Ovary (tissue), 9 donors: ENCODE measurements around the gene RPTOR. TPM values are rescaled to one million over a fixed set of nuclear protein-coding genes. Genes with fewer than 3 reads are reported as not detected.

Experiments
- DNase-seq, 5 donors: peaks; one replicate each; pipeline ENCODE4 v3.0.0-alpha.2; 2019 to 2020
- H3K27ac ChIP-seq, 2 donors: fragments of 200-600 bp; one replicate each; pipeline versions ENCODE4 v1.5.1 to v1.8.0; 2019 to 2022
- H3K27me3 ChIP-seq: fragments of 200-600 bp; one replicate; pipeline ENCODE4 v1.8.0; 2022
- H3K36me3 ChIP-seq: fragments of 200-600 bp; sonication (generic); one replicate; pipeline ENCODE4 v1.5.1; 2019
- H3K4me1 ChIP-seq: one replicate; pipeline ENCODE4 v1.8.1; 2013; ENCODE audit warnings: mild to moderate bottlenecking, moderate library complexity; ENCODE audit not compliant: insufficient read depth
- H3K4me3 ChIP-seq: fragments of 200-600 bp; sonication (generic); one replicate; pipeline ENCODE4 v1.5.1; 2017
- H3K9me3 ChIP-seq, 2 donors: fragments of 200-600 bp in 1 of 2; sonication (generic) in 1 of 2; one replicate each; pipeline versions ENCODE4 v1.5.1 to v1.8.1; 2013 to 2019; ENCODE audit warnings: mild to moderate bottlenecking in 1 of 2, moderate library complexity in 1 of 2
- EP300 ChIP-seq: sonication (generic); formaldehyde crosslinking; IDR thresholded peaks from one replicate; pipeline ENCODE4 v1.6.1; 2017; ENCODE audit warnings: antibody characterized with exemption
- POLR2A ChIP-seq: fragments of 450-650 bp; IDR thresholded peaks from one replicate; pipeline ENCODE4 v1.6.1; 2017; ENCODE audit warnings: antibody characterized with exemption, mild to moderate bottlenecking, moderate library complexity
- WGBS, 3 donors: extraction: QIAGEN DNeasy Blood & Tissue Kit in 1 of 3; methylation state at CpG; one replicate each; pipeline versions ENCODE4 v1.1.5 to v1.1.7; 2013 to 2017; 5-methylcytosine and 5-hydroxymethylcytosine counted together
- intact Hi-C, 4 donors: fragments of 100-400 bp; cut with DNase I; formaldehyde crosslinking; loops; one replicate each; pipeline versions ENCODE4 v1.11.0 to v1.15.1; 2022 to 2023
- polyA plus RNA-seq, 2 donors: library from polyadenylated mRNA; stranded (reverse); fragments of 200-250 nt in 1 of 2; fragments of 350-450 nt in 1 of 2; fragmentation: Illumina TruSeq in 1 of 2; extraction: RNeasy Lipid Tissue Mini Kit (QIAGEN cat#74804) in 1 of 2; gene quantifications; one replicate each; pipeline ENCODE4 v1.2.3, GENCODE V29; 2013 to 2014
- total RNA-seq, 7 donors: library from RNA; depleted of rRNA in 2 of 7; stranded (reverse); fragments of >200 nt in 2 of 7; fragmentation: NEBNext Ultra II Directional in 3 of 7; extraction: Animal tissue kit (Norgen Biotek cat#: 25700) in 3 of 7; gene quantifications; one replicate each; pipeline versions ENCODE4 v1.1.0 to v1.2.4, GENCODE V29; 2016 to 2023
- TF ChIP-seq, protein P1 (sequence below), 3 donors: fragments of 450-650 bp in 2 of 3; fragments of 200-600 bp in 1 of 3; IDR thresholded peaks; one replicate each; pipeline versions ENCODE4 v1.5.1 to v1.8.0; 2016 to 2022; ENCODE audit warnings: antibody characterized with exemption in 3 of 3, mild to moderate bottlenecking in 1 of 3
- donor health status: DM: no; HTN: no; CAD: no; lungs with moderate emphysema.
- donor health status: DM: no; HTN: no; CAD: no.
- donor health status: Bipolar disorder and iron deficiency.
- donor health status: DM: yes; HTN: yes; CAD: no.
- donor health status: DM: no; HTN: no; CAD: no.
- donor health status: DM: yes; HTN: yes; CAD: no.

RPTOR gene
- total and polyA plus RNA-seq, 9 donors, result 11.1 to 41.9 (median 27.9) TPM

DNA sequence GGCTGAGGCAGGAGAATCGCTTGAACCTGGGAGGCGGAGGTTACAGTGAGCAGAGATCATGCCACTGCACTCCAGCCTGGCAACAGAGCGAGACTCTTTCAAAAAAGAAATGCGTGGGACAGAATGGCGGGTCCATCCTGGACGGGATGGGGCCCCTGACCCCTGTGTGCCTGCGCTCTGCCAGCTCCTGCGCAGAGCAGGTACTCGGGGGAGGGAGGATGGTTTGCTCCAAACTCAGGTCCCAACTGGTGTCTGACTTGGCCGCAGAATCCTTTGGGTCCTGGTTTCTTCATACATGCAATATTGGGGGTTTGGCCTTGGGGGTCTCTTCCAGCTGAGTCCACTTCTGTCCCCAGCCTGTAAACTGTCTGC, 457.4 kb downstream of the RPTOR start:
- no peaks in the 10 kb centered on the region for H3K36me3 ChIP-seq
- no peaks in the 10 kb centered on the region for H3K9me3 ChIP-seq
- H3K4me1 ChIP-seq, result peaks cover 8% of the 10 kb centered on the region
- H3K4me3 ChIP-seq, result no peak overlapping the region
- no peak overlapping the region for H3K27ac ChIP-seq
- intact Hi-C loops, result no loop called here
- H3K27me3 ChIP-seq, result no peaks in the 10 kb centered on the region
- peak in 1 of 5 donors; percentile 16 for DNase-seq
- TF ChIP-seq, protein P1, sequence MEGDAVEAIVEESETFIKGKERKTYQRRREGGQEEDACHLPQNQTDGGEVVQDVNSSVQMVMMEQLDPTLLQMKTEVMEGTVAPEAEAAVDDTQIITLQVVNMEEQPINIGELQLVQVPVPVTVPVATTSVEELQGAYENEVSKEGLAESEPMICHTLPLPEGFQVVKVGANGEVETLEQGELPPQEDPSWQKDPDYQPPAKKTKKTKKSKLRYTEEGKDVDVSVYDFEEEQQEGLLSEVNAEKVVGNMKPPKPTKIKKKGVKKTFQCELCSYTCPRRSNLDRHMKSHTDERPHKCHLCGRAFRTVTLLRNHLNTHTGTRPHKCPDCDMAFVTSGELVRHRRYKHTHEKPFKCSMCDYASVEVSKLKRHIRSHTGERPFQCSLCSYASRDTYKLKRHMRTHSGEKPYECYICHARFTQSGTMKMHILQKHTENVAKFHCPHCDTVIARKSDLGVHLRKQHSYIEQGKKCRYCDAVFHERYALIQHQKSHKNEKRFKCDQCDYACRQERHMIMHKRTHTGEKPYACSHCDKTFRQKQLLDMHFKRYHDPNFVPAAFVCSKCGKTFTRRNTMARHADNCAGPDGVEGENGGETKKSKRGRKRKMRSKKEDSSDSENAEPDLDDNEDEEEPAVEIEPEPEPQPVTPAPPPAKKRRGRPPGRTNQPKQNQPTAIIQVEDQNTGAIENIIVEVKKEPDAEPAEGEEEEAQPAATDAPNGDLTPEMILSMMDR (IDR thresholded peaks at IDR 0.05), result no peak
- no peak for TF ChIP-seq POLR2A
- TF ChIP-seq EP300, result no peak
- 59 to 68% (median 66%) methylated on average over 10 of the region's 10 CpGs for WGBS, 3 donors

DNA sequence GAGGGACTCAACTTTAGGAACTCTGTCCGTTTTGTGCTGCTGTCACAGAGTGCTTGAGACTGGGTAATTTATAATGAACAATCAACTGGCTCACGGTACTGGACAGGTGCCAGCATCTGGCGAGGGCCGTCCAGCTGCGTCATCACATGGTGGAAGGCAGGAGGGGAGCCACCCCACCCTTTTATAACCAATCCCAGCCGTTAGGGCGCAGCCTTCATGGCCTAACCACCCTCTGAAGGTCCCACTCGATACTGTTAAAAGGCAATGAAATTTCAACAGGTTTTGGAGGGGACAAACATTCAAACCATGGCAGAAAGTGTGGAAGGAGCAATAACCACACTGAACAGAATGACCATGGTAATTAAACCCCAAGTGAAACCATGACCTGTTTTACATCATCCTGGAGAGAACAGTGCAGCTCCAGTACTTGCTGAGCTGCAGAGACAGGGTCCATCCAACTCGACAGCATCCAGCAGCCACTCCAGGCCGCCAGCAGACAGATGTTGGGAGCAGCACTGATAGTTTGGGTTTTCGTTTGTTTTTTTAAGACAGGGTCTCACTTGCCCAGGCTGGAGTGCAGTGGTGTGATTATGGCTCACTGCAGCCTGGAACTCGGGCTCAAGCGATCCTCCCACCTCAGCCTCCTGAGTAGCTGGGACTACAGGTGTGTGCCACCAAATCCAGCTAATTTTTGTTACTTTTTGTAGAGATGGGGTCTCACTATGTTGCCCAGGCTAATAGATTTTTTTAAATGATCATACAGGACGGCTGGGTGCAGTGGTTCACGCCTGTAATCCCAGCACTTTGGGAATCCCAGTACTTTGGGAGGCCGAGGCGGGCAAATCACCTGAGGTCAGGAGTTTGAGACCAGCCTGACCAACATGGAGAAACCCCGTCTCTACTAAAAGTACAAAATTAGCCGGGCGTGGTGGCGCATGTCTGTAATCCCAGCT, 458.0 kb downstream of the RPTOR start:
- peak; percentile 62 to 78 (median 74) for DNase-seq
- WGBS, 3 donors, result 34 to 37% (median 35%) methylated on average over 21 of the region's 21 CpGs
- TF ChIP-seq POLR2A, result no peak
- TF ChIP-seq EP300, result no peak
- TF ChIP-seq, protein P1 (IDR thresholded peaks at IDR 0.05), result no peak
- no peak overlapping the region for H3K27ac ChIP-seq
- no peak overlapping the region for H3K4me3 ChIP-seq
- no peaks in the 10 kb centered on the region for H3K9me3 ChIP-seq
- H3K27me3 ChIP-seq, result no peaks in the 10 kb centered on the region
- intact Hi-C loops, result no loop called here
- no peaks in the 10 kb centered on the region for H3K36me3 ChIP-seq
- H3K4me1 ChIP-seq, result peaks cover 8% of the 10 kb centered on the region

DNA sequence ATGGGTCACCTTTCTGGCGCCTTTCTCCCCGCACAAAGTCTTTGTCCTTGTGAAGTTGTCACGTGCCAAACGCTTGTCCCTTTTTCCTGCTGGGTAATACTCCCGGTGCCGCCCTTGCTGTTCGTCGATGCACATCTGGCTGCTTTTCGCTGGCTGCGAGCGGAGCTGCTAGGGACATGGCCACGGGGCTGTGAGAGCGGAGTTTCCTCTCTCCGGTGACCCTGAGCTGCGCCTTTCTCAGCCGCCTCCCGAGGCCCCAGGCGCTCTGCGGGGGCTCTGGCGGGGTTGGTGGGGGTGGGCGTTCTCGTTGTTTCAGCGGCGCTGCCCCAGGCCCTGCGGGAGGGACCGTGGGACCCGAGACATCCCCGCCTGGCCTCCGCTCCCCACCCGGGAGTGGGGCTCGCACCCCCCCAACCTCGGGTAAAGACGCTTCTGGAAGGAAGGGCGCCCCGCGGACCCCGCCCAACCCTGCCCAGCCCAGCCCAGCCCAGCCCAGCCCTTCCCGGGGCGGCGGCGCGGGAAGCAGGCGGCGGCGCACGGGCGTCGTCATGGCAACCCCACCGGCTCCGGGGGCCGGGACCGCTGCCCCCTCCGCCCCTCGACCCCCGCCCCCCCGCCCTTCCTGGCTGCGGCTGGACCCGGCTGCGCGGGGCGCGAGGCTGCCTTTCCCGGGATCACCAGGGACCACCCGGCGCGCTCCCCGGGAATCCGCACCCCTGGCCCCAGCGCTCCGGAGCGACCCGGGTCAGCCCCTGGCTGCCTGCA, 459.3 kb downstream of the RPTOR start:
- WGBS, 3 donors, result 2 to 5% (median 2%) methylated on average over 28 to 72 of the region's 72 CpGs
- H3K4me3 ChIP-seq, result peak overlapping the region; percentile 24

DNA sequence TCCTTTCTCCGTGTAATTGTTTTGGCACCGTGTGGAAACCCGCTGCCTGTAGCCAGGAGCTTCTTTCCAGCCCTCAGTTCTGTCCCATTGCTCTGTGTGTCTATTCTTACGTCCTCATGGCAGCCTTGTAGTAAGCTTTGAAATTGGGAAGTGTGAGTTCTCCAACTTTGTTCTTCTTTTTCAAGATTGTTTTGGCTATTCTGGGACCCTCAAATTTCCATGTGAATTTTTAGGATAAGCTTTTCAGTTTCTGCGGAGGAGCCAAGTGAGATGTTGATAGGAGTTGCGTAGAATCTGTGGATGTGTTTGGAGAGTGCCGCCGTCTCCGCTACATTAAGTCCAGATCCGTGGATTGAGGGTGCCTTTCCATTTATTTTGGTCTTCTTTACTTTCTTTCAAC, 462.3 kb downstream of the RPTOR start:
- intact Hi-C loops, result no loop called here
- TF ChIP-seq, protein P1 (IDR thresholded peaks at IDR 0.05), result no peak
- no peak for TF ChIP-seq POLR2A
- no peak for TF ChIP-seq EP300
- Histone ChIP-seq H3K4me1 (peaks cover 8% of the 10 kb centered on the region), H3K4me3 (no peak overlapping the region), H3K27me3 (no peaks in the 10 kb centered on the region), H3K27ac (no peak overlapping the region), H3K36me3 (no peaks in the 10 kb centered on the region), H3K9me3 (no peaks in the 10 kb centered on the region)
- DNase-seq, result no peak
- 65 to 77% (median 72%) methylated on average over 10 of the region's 10 CpGs for WGBS, 3 donors

More for the DNA sequence above, 459.3 kb downstream of the RPTOR start:
- DNase-seq, result peak in 1 of 5 donors; percentile 41
- no peak overlapping the region for H3K27ac ChIP-seq
- H3K9me3 ChIP-seq, result no peaks in the 10 kb centered on the region
- peaks cover 8% of the 10 kb centered on the region for H3K4me1 ChIP-seq
- no peaks in the 10 kb centered on the region for H3K27me3 ChIP-seq
- intact Hi-C loops, result no loop called here
- TF ChIP-seq EP300 (no peak), POLR2A (no peak)
- TF ChIP-seq, protein P1 (IDR thresholded peaks at IDR 0.05), result no peak
- H3K36me3 ChIP-seq, result no peaks in the 10 kb centered on the region
